Measurements from ENCODE around the gene RNF130.

RNF130 gene

DNA sequence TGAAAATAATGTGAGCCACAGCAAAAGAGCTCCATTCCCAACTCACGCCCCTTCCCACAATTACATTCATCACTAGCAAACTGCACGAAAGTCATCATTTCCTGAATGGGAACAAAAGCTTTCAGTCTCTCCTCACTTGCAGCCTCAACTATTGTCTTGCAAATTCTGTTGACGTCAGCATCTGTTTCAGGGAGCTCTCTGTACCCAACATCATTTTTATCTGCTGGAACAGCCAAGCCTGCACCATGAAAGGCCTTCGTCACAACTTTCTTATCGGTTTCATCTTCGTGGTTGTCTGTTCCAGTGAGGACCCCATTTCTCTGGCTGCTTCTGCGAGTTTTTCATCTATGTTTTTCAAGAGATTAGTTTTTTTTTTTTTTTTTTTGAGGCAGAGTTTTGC lies 14.3 kb upstream of the RNF130 start:
- DNase-seq (ENCODE audit: low spot score) = no peak

DNA sequence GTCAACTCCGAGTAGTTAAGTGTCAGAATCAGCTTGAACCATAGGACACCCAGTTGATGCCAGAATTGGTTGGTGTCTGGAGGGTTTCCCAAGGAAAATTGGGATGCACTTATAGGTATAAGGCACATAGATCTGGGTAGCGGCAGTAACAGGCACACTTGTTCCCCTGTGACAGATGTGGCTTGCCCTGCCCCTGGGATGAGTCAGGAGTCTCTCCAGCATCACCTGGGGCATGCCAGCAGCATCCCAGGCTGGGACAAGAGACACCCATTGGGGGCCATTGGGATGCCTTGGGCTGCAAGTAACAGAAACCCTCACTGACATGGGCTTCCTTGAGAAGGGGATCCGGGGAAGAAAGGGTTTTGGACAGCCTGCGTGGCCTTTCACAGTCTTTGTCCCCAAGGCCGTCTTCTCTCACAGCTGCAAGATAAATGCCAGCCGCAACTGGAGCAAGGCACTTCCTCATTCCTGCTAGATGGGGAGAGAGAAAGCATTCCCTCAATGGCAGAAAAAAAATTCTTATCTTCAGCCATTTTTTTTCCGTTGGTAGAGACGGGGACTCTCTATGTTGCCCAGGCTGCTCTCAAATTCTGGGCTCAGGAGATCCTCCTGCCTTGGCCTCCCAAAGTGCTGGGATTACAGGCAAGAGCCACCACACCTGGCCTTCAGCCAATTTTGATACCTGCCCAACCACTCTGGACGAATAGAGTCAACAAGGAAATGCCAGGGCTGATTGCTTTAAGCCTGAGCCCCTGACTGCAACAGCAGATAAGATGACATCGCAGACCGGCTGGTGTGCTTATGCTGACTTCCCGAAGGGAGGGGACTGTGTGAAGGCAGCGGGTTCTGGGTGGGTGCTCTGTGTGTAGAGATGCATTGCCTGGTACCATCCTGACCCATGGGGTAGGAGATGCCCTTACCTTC lies 13.3 kb upstream of the RNF130 start:
- no peak for DNase-seq (ENCODE audit: low spot score)

DNA sequence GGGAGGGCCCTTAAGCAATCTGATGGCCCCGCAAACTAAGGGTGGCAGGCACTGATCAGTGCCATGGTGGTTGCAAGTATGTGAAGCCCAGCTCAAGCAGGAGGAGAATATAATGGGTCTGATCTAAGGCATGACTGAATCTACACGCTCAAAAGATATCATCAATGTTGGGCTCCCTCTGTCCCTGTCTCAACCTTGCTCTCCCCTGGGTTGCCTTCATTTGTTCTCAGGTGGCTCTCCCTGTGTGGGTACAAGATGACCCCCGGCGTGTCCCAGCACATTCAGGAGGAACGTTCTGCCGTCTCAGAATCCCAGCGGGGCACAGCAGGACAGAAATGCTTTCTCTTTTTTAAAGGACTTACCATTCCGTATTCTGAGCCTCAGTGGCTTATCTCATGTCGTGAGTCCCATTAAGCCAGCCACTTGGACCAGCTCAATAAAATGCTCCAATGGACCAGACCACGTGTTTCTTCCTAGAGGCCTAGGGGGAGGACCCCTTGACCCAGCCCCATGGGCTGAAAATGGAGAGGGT lies 12.0 kb upstream of the RNF130 start:
- DNase-seq (ENCODE audit: low spot score) = no peak

GRCh38 chr5:180082633-180083420 lies 11.3 kb upstream of the RNF130 start:
- DNase-seq (ENCODE audit: low spot score) = no peak

GRCh38 chr5:180081481-180081880 lies 9.9 kb upstream of the RNF130 start:
- DNase-seq (ENCODE audit: low spot score) = no peak

GRCh38 chr5:180080486-180081280 lies 9.1 kb upstream of the RNF130 start:
- DNase-seq (ENCODE audit: low spot score) = no peak

DNA sequence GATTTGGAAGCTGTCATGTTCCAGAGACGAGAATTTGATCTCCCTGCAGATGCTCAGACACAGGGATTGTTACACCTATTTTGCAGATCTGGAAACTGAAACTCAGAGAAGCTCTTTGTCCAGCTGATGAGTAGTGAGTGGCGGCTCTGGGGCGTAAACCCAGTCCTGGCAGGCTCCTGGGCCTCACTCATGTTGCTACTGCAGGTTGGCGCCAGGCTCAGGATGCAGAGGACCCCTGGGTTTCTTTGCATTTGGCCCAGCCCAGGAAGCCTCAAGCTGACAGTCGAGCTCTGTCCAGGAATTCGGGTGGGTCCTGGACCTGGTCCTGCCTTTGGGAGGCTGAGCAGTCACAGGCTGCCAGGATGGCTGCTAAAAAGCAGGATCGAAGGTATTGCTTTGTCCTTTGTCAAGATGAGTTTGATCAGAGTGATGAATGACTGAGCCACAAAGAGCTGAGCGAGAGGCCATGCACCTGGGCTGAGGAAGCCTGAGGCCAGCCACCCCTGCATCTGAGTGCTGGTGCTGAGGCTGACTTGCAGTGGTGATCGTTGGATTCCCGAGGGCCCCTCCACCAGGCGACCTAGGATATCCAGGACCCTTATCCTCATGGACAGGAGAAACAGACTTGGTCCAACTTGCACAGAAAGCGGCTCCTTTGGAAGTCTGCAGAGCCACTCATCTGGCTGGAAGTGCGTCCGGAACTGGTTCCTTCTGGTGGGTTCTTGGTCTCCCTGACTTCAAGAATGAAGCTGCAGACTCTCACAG lies 8.3 kb upstream of the RNF130 start:
- DNase-seq (ENCODE audit: low spot score) = no peak

DNA sequence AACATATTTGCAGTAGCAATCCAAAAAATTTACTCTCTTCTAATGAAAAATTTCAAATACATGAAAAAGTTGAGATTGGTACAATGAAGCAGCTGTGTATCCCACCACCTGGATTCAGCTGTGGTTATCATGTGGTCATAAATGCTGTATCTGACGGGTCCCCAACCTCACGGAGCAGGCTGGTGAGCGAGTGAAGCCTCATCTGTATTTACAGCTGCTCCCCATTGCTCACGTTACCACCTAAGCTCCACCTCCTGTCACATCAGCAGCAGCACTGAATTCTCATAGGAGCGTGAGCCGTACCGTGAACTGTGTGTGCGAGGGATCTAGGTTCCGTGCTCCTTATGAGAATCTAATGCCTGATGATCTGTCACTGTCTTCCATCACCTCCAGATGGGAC lies 6.8 kb upstream of the RNF130 start:
- no peak for DNase-seq (ENCODE audit: low spot score)

DNA sequence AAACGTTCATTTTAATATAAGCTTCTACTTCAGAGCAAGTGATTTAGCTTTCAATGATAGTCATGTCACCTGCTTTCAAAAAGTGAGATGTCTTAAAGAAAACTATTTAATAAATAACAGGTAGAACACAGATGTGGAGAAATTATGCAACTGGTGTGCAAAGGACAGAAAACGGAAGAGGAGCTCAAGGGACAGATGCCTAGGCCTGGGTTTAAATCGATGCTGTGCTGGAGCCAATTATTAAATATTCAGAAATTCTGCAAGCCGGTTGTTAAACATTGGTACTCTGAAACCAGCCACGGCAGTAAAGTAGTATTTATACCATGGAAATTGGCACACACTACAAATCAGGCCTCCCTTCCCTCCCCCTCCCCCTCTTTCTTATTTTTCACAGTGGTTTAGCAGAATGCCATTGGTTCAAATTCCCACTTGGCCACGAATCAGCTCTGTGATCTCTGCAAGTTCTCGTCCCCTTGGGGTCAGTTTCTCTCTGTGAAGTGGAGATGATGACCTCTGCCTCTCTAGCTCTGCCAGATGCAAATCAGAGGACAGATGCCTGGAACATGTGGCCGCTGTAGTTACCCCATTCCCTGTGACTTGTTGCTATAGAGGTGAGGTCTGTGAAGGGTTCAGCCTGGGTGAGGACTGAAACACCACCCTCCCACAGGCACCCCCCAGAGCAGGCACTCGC lies 6.2 kb upstream of the RNF130 start:
- DNase-seq (ENCODE audit: low spot score) = no peak

- DNase-seq (ENCODE audit: low spot score) = no peak
These were observed 4.1 kb upstream of the RNF130 start for GRCh38 chr5:180075703-180076102.

- DNase-seq (ENCODE audit: low spot score) = no peak
These were observed 2.9 kb upstream of the RNF130 start for GRCh38 chr5:180074462-180074861.

GRCh38 chr5:180072556-180072955 lies 997 bp upstream of the RNF130 start:
- DNase-seq (ENCODE audit: low spot score) = no peak

DNA sequence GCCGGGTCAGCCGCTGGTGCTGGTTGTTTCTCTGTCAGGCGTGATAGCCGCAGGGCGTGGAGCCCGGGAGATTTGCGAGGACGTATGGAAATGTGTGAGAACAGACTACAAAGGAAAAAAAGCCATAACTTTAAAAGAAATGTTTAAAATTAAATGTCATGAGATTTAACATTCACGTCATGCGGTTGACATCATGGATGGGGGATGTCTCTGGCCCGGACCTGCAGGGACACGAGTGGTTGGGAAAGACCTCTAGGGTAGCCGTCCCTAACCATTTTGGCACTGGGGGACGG lies 643 bp upstream of the RNF130 start:
- DNase-seq (ENCODE audit: low spot score) = no peak

GRCh38 chr5:180070756-180071530 lies 616 bp downstream of the RNF130 start:
- DNase-seq (ENCODE audit: low spot score) = no peak

GRCh38 chr5:180069589-180070247 lies 1.8 kb downstream of the RNF130 start:
- DNase-seq (ENCODE audit: low spot score) = no peak

DNA sequence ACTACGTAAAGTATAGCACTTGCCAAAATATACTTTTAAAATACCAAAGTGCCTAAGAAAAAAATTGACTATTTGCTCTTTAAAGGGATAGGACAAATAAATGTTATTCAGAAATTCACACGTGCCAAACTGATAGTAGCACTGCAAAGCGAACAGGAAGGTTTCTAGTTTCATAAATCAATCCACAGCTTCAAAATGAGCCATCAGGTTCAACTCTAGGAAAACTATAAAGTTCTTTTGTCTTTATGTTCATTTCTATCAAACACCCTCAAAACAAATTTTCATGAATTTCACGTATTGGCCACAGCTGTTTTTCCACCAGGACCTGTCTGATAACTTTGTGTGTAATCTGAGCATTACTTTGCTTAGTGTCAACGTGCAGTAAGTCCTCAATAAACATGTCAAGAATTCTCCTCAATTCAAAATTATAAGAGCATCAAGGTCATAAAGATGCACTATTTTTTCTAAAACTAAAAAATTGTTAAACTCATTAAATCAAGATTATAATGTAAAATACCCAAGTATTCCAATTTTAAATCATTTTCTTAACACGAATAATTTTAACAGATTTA lies 3.0 kb downstream of the RNF130 start:
- DNase-seq (ENCODE audit: low spot score) = no peak

GRCh38 chr5:180067986-180068385 lies 3.6 kb downstream of the RNF130 start:
- DNase-seq (ENCODE audit: low spot score) = no peak

GRCh38 chr5:180060192-180060591 lies 11.4 kb downstream of the RNF130 start:
- DNase-seq (ENCODE audit: low spot score) = no peak

DNA sequence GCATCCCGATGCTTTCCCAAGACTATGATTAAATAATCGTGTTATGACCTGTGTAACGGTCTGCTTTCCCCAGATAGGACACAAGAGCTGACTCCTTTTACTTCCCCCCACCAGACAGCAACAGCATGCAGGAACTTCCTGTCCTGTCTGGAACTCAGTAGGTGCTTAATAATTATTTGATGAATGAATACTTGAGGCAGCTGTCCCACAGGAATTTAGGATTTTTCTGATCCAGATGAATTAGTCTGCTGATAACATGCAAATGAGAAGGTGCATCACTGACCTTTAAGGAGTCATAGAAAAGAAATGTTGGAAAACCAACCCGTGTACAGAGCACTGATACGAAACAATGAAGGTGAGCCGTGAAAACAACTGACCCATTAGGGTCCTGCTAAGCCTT lies 12.2 kb downstream of the RNF130 start:
- DNase-seq (ENCODE audit: low spot score) = no peak
